HG02798 (cell line): Measurements from ENCODE around the gene CDAN1.

Experiments used
- ATAC-seq: cut with Tn5 transposase; IDR thresholded peaks from one replicate; pipeline ENCODE4 v1.9.1; 2021; ENCODE audit warnings: mild to moderate bottlenecking; ENCODE audit not compliant: unreplicated experiment, poor library complexity

Gene CDAN1

GRCh38 chr15:42735382-42736165 lies 1.4 kb downstream of the CDAN1 start:
- no peak for ATAC-seq

- no peak for ATAC-seq
Observed at GRCh38 chr15:42734076-42734672, 2.8 kb downstream of the CDAN1 start.

GRCh38 chr15:42733027-42733426 lies 3.9 kb downstream of the CDAN1 start:
- ATAC-seq, result no peak

- ATAC-seq, result no peak
Observed at GRCh38 chr15:42732095-42732827, 4.7 kb downstream of the CDAN1 start.

- ATAC-seq, result no peak
Observed at GRCh38 chr15:42731461-42731860, 5.5 kb downstream of the CDAN1 start.

GRCh38 chr15:42730536-42730935 lies 6.4 kb downstream of the CDAN1 start:
- no peak for ATAC-seq

- ATAC-seq, result no peak
Observed at GRCh38 chr15:42730135-42730534, 6.8 kb downstream of the CDAN1 start.

GRCh38 chr15:42729409-42729808 lies 7.5 kb downstream of the CDAN1 start:
- no peak for ATAC-seq

GRCh38 chr15:42728972-42729371 lies 8.0 kb downstream of the CDAN1 start:
- ATAC-seq, result no peak

- ATAC-seq, result no peak
Observed at GRCh38 chr15:42728560-42728959, 8.4 kb downstream of the CDAN1 start.

GRCh38 chr15:42727750-42728381 lies 9.1 kb downstream of the CDAN1 start:
- no peak for ATAC-seq

GRCh38 chr15:42726114-42726513 lies 10.8 kb downstream of the CDAN1 start:
- ATAC-seq, result no peak

GRCh38 chr15:42725331-42725903 lies 11.5 kb downstream of the CDAN1 start:
- no peak for ATAC-seq

- ATAC-seq, result no peak
Observed at GRCh38 chr15:42724276-42724675, 12.7 kb downstream of the CDAN1 start.

GRCh38 chr15:42723068-42723467 lies 13.9 kb downstream of the CDAN1 start:
- no peak for ATAC-seq

GRCh38 chr15:42721916-42722315 lies 15.0 kb downstream of the CDAN1 start:
- ATAC-seq, result no peak

- ATAC-seq, result no peak
Observed at GRCh38 chr15:42721016-42721415, 15.9 kb downstream of the CDAN1 start.

GRCh38 chr15:42720071-42720470 lies 16.9 kb downstream of the CDAN1 start:
- no peak for ATAC-seq

GRCh38 chr15:42719043-42719442 lies 17.9 kb downstream of the CDAN1 start:
- ATAC-seq, result no peak

GRCh38 chr15:42716626-42717025 lies 20.3 kb downstream of the CDAN1 start:
- no peak for ATAC-seq

GRCh38 chr15:42716125-42716524 lies 20.8 kb downstream of the CDAN1 start:
- no peak for ATAC-seq
